GM19372 (cell line): ENCODE data around the gene POLN.
"Not testable (repeated sequence)": the region's sequence is repeated elsewhere in the genome, so short reads cannot be mapped to it uniquely, and the experiment has no call there.

ENCODE experiments used
- ATAC-seq: cut with Tn5 transposase; IDR thresholded peaks from one replicate; pipeline ENCODE4 v1.9.1; 2021; ENCODE audit warnings: mild to moderate bottlenecking, low read depth, moderate library complexity; ENCODE audit not compliant: unreplicated experiment

The POLN gene

DNA sequence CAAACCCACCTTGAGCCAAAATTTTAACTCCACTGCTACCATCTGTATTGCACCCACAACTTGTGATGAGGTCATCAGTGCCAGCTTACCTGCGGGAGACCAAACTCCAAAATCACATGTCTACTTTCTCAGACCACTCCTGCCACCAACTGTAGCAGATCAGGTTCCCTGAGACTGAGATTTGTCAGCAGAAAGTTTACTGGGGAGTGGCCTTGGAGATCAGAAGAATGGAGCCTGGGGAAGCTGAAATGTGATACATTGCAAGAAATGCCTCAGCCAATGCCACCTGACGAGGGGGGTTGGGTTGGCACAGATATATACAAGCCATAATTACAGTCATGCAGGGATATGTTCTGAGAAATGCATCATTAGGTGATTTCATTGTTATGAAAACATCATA is 19.1 kb downstream of the POLN start:
- no peak for ATAC-seq

DNA sequence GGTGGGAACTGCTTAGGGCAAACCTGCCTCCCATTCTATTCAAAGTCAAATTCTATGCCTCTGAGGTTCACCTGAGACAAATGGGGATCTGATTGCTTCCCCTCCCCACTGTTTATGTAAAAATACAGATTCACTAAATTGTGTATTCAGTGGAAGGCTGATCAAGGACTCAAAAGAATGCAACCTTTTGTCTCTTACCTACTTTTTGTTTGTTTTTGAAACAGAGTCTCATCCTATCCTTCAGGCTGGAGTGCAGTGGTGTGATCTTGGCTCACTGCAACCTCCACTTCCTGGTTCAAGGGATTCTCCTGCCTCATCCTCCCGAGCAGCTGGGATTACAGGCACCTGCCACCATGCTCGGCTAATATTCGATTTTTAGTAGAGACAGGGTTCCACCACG is 20.5 kb downstream of the POLN start:
- ATAC-seq = not testable (repeated sequence)

DNA sequence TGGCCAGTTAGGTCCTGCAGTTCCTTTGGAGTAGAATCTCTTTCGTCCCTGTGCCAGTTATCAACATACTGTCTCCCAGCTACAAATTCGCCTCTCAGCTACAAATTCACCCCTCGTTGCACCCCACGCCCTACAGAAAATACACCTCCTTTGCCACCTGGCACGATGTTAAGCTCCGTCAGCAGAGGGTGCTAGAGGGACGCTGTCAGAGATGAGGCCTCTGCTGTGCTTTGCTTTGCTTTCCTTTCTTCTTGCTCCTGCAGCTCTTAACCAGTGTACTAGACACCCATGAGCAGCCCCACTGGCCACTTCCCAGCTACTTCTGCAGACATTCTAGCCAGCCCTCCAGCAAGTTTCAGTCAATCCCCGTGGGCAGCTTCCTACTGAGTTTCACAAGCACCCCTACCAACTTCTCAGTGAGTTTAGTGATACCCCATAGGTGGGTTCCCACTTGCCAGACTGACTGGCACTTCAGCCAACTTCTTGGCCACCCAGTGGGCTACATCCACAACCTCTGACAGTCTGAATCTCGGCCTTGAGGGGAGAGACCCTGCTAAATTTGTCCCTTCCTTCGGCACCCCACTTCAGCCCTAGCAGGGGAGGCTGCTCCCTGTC is 21.8 kb downstream of the POLN start:
- ATAC-seq = no peak

DNA sequence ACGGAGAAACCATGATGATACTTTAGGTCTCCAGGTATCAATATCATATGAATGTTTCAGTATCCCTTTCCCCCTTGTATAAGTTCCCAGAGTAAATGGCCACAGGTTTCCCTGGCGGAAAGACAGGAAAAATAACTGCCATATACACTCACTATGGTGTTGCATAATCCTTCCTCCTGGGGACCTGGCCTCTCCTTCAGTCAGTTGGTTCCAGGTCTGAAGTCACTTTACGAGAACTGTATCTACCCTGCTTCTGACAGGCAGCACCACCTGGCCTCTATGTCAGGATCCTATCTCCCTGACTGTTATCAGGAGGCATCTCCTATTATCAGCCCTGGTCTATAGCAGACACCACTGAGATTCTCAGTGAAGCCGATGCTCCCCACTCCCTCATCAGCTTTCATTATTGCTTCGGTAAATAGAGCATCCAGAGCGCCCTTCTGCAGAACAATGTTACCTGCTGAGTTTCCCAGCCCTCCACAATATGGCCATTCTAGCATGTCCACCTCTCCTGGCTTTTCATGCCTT is 22.6 kb downstream of the POLN start:
- ATAC-seq = no peak

DNA sequence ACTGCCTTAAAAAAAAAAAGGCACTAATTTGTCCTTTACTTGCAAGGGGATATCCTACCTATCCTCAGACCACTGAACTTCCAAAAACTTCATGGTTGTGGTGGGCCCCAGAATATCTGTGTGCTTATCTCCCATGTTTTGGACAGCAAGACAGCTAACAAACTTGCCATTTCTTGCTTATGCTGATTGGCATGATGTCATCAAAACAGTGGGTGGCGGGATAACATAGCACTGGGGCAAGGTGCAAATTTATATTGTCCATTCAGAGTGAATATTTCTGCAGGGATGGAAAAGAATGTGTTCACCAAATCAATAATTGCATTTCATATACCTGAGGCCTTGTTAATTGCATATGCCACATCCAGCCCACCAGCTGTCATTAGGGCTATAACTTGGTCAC is 23.5 kb downstream of the POLN start:
- no peak for ATAC-seq

DNA sequence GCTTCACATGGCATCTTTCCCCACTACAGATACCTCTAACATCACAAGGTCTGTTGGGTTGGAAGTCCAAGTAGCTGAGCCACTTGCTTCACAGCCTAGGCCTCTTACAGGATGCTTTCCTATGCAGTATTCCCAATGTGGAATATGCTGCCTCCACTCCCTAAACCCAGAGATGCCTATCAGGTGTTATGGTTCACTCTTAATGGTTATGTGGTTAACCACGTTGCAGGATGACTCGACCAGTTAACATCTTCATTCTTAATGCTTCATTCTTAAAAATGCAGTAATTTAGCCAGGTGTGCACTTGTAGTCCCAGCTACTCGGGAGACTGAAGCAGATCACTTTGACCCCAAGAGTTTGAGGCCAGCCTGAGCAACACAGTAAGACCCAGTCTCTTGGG is 24.2 kb downstream of the POLN start:
- no peak for ATAC-seq

DNA sequence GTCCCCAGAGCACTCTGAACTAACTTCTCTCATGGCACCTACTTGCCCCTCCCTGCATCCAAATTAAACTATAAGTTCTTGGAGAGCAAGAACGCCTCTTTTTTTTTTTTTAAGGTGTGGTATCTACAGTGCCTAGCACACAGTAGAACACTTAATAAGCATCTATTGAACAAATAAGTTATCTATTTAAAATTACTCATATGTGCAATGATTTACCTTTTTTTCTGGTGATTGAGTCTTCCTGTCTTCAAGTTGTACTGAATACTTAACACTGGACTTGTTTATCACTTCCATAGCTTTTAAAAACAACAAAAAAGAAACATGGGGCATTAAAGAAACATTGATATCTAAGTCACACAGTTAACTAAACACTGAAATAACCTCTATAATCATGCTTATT is 29.1 kb downstream of the POLN start:
- no peak for ATAC-seq

DNA sequence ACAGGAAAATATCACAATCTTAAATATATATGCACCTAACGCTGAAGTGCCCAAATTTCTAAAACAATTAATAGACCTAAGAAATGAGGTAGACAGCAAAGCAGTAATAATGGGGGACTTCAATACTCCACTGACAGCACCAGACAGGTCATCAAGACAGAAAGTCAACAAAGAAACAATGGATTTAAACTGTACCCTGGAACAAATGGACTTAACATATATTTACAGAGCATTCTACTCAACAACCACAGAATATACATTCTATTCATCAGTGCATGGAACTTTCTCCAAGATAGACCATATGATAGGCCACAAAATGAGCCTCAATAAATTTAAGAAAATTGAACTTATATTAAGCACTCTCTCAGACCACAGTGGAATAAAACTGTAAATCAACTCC is 39.1 kb downstream of the POLN start:
- not testable (repeated sequence) for ATAC-seq

DNA sequence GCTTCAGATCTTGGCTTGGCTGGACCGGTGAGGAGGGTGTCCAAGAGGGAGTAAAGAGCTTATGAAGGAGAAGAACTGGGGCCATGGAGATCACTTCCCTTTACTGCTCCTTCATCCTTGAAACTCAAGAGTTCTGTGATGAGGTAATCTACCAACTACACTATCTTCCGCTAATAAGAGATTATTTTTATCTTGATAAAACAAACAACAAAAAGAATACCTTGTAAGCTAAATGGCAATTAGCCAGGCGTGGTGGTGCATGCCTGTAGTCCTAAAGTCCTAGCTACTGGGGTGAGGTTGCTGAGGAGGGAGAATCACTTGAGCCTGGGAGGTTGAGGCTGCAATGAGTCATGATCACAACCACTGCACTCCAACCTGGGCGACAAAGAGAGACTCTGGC is 47.4 kb downstream of the POLN start:
- ATAC-seq = no peak

DNA sequence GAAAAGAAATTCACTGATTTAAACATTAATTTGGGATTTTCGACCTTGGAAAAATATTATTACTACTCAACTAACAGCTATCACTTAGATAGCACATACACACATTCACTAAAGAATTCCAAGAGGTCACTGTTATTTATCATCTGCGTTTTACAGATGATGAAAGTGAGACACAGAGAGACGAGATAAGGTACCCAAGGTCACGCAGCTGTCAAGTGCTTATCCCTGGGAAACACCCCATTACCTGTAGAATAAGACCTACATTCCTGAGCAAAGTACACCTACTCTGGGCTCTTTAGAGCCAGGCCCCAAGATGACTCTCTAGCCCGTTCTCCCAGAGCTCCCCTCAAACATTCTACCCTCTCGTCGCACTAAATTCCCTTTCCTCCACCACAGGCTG is 48.6 kb downstream of the POLN start:
- ATAC-seq = no peak

DNA sequence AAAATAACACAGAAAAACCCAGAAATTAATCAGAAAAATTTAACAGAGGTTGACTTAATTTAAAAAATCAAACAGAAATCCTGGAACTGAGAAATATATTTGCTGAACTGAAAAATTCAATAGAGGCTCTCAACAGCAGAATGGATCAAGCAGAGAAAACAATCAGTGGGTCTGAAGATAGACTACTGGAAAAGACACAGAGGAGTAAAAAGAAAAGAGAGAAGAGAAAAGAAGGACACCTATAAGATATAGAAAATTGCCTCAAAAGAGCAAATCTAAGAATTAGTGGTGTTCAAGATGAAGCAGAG is 55.1 kb downstream of the POLN start:
- no peak for ATAC-seq

DNA sequence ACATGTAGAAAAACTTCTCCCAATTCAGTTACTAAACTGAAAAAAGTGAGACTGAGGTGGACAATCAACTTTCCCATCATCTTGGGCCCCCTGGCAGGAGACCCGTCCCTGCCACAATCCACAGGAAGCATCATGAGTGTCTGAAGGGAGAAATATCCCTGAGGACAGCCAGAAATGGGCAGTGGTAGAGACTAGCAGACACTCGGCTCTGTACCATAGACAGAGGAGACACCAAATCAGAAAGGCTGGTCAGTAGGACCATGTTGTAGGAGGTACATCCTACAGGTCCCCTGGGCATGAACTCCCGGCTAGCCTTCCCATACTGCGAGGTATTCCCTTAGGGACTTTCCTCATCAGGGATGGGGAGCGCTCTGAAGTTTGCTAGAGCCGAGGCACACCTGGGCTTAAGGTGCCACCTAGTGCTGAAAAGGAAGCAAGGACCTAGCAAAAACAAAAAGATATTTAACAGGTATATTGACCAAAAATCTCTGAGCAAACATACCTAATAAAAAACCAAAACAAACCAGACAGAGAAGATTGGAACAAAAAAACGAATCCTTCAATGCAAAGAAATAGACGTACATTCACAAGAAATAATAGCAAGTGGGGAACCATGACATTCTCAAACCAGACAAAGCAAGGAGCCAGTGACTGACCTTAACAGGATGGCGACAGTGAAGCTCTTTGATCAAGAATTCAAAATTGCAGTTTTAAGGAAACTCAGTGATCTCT is 55.6 kb downstream of the POLN start:
- ATAC-seq = no peak

DNA sequence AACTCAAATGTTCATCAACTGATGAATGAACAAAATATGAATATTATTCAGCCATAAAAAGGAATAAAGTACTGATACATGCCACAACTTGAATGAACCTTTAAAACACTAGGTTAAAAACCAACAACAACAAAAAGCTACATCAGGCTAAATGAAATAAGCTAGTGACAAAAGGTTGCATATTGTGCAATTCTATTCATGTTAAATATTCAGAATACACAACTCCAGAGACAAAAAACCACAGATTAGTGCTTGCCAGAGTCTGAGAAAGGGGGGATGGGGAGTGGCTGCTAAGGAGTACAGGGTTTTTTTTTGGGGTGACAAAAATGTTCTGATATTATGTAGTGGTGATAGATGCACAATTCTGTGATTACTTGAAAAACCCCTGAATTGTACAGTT is 58.5 kb downstream of the POLN start:
- ATAC-seq = no peak

DNA sequence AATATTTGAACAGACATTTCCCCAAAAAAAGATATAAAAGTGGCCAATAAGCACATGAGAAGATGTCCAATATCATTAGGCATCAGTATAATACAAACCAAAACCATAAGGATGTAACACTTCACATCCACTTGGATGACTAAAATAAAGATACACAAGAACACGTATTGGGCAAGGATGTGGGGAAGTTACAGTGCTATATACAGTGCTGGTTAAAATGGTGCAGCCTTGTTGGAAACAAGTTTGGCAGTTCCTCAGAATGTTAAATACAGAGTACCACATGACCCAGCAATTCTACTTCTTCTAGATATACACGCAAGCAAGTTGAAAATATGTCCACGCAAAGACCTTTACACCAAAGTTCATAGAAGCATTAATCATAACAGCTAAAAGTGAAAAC is 58.9 kb downstream of the POLN start:
- ATAC-seq = no peak

DNA sequence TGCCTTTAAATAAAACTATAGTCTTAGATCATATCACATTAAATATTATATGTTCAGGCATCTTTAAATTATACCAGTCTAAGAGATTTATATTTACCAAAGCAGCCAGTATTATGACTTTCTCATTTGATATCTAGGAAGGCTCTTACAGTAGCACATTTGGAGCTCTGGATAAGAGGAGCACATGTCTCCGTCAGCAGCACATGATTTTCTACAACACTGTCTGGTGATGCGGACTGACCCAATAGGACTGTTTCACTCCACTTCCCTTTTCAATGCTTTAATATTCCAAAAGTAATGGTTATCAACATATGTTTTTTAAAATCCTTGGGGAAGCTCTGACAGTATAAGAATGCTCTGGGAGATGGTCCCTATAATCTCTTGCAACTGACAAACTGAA is 61.5 kb downstream of the POLN start:
- ATAC-seq = no peak

DNA sequence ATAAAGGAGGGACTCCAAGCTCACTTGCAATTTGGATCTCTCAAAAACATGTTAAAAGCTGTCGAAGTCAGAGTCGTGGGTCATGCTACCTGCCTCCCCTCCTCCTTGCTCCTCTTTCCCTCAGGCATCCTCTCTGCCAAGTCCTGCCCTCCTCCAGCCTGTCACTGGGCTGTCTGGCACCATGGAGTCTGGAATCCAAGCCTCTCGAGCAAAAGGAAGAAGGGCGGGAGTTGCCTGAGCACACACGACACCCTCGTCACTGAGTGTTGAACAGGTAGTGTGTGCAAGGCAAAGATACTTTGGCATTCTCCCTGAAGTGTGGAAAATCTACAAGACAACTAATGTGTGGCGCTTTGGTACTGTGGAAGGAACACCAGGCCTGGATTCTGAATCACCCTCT is 62.2 kb downstream of the POLN start:
- no peak for ATAC-seq

DNA sequence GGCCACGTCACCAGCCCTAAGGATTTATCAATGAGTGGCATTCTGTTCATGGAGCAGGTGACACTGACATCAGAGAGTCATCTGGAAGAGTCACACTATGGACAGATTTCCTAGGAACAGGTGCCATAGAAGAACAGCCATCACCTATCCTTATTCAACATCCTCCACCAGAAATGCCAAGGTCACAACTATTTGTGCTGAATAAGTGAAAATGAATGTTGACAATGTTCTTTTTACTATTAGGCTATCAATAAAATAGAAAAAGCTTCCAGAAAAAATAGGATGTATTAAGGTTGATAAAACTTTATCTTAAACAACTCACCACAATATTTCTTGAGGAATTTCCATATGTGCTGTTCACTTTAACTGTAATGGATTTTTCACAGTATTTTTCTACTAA is 62.9 kb downstream of the POLN start:
- ATAC-seq = no peak

DNA sequence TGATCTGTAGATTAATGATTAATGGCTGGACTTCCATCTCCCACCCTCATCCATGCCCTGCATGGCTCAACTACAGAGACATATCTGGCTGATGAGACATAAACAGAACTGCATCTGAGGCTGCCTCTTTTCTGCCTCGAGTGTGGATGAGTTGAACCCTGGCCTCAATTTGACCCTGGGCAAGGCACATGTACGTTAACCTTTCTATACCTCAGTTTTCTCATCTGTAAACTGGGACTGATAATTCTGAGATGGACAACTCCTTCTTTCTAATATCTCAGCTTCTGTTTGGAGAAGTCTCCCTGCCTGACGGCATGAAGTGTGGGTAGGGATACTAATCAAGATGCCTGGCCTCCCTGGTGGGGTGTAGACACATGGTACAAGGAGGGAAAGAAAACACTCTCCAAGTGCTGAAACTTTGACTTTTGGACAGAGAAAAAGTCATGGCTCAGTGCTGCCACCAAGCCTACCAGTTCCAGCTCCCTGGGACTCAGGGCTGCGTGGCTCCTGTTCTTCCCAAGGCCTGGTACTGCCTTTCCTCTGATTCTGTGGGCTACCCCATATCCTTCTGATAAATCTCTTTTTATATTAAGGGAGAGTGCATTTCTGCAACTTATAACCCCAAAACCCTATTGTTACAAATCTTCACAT is 64.4 kb downstream of the POLN start:
- ATAC-seq = no peak

DNA sequence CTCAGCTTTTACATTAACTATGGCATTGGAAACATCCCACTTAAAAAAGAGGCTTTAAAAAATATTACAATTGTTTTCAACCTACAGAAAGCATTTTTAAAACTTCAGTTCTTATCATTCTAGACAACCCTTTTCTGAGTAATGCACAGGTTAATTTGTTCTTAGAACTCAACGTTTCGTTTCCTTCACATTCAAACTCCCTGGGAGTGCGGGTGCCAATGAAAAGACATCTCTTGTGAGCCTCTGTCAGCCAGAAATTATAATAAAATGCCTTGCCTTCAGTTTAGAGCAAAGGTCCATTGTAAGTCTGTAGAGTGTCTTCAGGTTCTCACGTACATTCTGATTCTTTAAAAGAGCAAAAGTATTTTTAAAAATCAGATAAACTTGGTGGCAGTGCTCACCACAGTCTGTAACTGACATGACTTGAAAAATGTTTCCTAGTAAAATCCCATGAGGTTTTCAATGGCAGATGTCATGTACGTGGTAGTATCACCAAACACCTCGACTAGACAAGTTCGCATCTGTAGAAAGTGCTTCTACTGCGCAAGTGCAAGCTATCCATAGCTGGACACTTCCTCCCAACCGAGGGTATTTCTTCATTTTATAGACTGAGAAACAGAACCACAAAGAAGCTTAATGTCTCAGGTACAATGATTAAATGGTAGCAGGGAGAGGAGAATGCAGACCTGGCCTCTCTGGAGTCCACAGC is 65.8 kb downstream of the POLN start:
- no peak for ATAC-seq

DNA sequence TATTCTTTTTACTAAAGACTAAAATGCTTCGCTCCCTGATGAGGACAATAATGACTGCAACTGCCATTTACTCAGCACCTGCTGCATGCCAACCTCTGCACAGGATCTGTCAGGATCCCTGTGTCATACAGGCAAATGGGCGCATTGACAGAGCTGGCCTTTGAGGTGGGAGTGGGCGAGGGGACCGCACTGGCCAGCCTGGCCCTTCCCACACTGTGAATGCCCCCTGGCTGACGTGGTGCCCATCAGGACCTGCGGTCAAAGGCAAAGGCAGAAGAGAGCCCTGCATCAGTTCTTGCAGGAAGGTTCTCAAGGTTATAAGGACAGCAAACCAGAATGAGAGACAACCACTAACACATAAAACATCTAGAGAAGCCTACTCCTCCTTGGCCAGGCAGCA is 67.9 kb downstream of the POLN start:
- ATAC-seq = no peak

DNA sequence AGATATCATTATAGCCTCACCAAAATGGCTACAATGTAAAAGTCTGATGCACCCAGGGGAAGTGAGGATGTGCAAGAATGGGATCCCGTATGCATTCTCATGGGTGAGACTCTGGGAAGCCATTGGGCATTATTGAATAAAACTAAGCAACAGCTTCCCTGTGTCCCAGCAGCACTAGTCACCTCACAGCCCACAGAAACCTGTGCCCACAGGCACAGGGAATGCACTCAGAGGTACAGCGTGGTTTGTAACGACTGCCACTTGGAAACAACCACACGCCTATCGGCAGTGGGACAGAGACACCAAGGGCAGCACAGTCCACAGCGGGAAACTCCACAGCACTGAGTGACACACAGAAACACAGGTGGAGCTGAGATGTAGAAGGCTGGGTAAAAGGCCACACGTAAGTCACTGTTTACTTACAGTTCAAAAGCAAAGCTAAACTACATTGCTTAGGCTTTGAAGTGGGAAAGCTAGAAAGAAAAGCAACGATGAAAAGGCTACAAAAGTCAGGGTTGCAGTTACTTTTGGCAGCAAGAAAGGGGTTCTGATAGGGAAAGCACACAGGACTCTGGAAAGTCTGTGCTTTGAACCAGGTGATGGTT is 69.2 kb downstream of the POLN start:
- no peak for ATAC-seq
